NCI-H69 (cell line): ENCODE results near the gene MDC1.
A peak's percentile ranks its signal among the peaks of the same experiment; 100 is the strongest.
"Not testable (repeated sequence)": the region's sequence is repeated elsewhere in the genome, so short reads cannot be mapped to it uniquely, and the experiment has no call there.

Experiments
- DNase-seq: peaks from one replicate; lab custom pipeline; 2025; lab: John Stamatoyannopoulos, UW

The MDC1 gene, protein sequence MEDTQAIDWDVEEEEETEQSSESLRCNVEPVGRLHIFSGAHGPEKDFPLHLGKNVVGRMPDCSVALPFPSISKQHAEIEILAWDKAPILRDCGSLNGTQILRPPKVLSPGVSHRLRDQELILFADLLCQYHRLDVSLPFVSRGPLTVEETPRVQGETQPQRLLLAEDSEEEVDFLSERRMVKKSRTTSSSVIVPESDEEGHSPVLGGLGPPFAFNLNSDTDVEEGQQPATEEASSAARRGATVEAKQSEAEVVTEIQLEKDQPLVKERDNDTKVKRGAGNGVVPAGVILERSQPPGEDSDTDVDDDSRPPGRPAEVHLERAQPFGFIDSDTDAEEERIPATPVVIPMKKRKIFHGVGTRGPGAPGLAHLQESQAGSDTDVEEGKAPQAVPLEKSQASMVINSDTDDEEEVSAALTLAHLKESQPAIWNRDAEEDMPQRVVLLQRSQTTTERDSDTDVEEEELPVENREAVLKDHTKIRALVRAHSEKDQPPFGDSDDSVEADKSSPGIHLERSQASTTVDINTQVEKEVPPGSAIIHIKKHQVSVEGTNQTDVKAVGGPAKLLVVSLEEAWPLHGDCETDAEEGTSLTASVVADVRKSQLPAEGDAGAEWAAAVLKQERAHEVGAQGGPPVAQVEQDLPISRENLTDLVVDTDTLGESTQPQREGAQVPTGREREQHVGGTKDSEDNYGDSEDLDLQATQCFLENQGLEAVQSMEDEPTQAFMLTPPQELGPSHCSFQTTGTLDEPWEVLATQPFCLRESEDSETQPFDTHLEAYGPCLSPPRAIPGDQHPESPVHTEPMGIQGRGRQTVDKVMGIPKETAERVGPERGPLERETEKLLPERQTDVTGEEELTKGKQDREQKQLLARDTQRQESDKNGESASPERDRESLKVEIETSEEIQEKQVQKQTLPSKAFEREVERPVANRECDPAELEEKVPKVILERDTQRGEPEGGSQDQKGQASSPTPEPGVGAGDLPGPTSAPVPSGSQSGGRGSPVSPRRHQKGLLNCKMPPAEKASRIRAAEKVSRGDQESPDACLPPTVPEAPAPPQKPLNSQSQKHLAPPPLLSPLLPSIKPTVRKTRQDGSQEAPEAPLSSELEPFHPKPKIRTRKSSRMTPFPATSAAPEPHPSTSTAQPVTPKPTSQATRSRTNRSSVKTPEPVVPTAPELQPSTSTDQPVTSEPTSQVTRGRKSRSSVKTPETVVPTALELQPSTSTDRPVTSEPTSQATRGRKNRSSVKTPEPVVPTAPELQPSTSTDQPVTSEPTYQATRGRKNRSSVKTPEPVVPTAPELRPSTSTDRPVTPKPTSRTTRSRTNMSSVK (N-terminal part only)

DNA sequence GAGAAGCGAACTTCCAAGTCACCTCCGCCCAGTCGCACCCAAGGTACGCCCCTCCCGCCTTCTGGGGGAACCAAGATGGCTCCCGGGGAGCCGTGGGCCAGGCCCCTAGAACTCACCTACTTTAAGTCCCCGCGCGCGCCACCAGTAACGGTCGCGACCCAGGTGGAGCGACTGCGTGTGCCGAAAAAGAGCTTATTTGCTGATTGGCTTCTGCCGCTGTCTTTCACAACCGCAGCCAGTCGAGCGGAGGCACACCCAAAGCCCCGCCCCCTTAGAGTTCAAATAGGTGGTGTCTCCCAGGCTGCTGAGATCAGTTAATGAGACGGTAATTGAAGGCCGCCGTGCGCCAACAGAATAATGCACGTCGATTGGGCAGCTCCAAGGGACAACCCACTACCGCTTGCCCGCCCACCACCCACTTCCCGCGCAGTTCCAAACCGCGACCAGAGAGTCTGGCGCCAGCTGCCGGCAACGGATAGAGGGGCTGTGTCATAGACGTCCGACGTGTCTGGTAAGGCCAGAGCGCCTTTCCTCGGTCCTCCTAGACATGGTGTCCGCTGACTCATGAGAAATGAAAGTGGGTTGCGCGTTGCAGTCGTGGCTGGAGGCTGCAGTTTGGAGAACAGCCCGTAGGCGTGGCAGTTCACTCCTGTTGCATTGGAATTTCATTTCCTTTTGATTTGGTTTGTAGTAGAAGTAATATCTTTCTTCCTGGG, at the start of gene MDC1:
Gene MDC1 (minus strand): TSS at position 153 of the 716 bp plus-strand sequence. CDS start 2,106 bp downstream, outside the sequence.
- peak; percentile 100 for DNase-seq

DNA sequence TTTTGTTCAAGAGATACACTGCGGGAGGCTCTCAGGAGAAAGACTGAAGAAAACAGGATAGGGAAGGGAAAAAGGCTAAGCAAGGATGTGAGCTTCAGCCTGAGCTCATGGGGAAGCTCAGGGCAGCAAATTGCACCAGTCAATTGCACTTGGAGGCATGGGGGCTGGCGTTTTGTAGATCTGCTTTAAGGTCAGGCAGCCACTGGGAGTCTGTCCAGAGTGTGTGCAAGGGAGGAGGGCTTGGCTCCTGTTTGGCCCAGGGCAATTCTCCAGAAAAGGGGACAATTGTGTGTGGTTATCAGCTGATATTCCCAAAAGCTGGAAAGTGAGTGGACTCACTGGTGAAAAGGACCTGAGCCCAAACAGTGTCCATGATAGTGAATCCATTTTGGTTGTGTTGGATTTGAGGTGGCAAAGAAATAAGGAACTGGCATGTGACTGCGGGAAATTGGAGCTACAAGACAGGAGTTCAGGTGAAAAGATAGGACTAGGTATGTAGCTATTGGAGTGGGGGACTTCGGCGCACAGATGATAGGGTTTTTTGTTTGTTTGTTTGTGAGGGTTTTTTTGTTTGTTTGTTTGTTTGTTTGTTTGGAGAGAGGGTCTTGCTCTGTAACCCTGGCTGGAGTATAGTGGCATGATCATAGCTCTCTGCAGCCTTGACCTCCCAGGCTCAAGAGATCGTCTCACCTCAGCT, 49.5 kb upstream of the MDC1 start:
- DNase-seq = no peak

DNA sequence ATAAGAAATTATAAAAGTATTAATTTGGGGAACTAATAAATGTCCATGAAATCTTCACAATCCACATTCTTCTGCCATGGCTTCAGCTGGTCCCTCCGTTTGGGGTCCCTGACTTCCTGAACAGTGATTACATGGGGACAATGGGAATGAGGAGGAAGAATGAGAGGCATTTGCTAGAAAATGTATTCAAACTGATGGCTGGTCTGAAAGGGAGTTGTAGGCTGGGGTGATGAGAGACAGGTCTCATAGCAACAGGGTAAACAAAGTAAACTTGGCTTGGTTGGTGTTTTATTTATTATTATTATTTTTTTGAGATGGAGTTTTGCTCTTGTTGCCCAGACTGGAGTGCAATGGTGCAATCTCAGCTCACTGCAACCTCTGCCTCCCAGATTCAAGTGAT, 48.4 kb upstream of the MDC1 start:
- DNase-seq = not testable (repeated sequence)

DNA sequence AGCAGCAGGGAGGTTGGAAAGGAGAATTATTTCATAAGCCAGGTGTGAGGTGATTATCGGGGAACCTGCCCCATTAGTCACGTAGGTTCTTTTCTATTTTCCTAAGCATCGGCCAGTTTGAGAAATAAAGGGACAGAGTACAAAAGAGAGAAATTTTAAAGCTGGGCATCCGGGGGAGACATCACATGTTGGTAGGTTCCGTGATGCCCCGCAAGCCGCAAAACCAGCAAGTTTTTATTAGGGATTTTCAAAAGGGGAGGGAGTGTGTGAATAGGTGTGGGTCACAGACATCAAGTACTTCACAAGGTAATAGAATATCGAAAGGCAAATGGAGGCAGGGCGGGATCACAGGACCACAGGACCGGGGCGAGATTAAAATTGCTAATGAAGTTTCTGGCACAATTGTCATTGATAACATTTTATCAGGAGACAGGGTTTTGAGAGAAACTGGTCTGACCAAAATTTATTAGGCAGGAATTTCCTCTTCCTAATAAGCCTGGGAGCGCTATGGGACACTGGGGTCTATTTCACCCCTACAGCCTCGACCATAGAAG, 47.5 kb upstream of the MDC1 start:
- not testable (repeated sequence) for DNase-seq

DNA sequence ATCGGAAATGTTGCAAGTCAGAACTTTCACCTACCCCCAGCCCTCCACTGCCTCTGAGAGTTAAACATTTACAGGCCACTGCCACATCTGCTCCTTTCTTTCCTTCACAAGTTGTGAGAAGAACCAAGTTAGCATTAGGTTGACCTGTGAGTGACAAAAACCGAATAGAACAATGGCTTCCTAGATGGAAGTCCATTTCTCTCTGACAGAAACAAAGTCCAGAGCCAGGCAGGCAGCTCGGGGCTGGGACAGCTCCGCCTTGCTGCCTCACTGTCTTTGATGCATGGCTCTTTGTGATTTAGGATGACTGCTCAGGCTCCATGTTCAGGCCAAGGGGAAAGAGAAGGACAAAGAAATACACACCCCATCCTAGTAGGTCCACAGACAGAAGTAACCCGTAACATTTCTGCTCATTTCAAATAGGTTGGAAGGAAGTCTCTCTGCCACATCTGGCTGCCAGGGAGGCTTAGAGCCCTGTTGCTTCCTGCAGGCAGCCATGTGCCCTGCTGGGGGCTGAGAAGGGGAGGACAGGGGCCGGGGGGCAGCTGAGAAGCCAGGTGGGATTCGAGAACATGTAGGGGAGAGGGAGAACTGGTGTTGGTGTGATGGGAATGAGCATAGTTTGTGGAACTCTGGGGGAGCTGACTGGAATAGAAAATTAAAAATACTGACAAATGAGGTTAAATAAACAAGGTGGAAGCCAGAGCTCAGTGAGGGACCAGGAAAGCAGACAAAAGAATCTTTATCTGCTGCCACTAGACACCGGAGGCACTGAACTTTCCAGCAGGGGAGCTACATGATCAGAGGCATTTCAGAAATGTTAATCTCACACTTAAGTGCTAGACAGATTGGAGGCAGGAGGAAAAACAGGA, 46.8 kb upstream of the MDC1 start:
- peak; percentile 61 for DNase-seq

DNA sequence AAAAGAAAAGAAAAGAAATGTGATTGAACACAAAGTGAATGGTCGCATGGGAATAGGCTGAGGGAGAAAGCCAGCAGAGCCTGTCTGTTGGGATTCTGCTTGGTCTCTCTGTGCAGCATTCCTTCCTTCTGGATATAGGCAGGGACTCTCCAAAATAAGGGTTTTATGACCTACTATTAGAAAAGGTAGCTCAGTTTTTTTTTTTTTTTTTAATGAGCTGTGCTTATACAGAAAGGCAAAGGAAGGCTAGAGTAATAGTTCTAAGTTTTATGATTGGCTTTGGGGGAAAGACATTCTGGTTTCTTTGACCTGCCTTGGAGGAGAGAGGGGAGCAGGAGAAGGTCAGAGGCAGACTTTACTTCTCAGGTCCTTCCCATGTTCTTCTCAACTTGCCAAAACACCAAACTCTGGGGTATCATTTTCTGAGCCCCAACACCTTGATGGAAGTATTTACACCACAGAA, 46.1 kb upstream of the MDC1 start:
- no peak for DNase-seq

DNA sequence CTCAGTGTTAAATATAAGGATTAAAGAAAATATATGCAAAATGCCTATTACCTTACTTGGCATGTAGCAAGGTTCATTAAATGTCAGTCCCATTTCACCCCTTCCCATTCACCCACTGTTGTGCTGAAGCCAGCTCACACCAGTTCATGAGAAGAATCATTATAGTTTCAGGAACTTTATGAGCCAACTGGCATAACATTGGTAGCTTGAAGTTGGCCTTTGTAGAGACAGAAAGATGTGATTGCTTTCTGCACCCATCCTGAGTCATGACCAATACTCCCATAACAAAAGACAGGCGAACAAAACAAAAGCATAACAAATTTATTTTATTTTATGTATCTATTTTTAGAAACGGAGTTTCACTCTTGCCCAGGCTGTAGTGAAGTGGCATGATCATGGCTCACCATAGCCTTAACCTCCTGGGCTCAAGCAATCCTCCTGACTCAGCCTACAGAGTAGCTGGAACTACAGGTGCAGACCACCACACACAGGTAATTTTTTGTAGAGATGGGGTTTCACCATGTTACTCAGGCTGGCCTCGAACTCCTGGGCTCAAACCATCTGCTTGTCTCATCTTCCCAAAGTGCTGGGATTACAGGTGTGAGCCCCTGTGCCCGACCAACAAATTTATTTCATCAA, 44.8 kb upstream of the MDC1 start:
- DNase-seq = no peak

DNA sequence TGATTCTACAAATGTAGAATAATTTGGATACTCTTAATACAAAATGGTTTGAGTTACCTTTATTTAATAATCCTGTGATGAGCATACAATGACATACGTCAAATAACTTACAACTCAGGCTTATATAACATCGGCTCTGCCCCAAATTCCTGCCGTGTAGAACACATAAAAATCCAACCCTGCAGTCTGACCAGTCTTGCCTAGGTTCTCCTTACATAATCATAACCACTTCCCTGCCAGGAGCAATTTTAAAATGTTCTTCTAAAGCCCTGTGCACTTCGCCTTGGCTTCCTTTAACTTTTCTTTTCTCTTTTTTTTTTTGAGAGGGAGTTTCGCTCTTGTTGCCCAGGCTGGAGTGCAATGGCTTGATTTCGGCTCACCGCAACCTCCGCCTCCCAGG, 43.5 kb upstream of the MDC1 start:
- no peak for DNase-seq

DNA sequence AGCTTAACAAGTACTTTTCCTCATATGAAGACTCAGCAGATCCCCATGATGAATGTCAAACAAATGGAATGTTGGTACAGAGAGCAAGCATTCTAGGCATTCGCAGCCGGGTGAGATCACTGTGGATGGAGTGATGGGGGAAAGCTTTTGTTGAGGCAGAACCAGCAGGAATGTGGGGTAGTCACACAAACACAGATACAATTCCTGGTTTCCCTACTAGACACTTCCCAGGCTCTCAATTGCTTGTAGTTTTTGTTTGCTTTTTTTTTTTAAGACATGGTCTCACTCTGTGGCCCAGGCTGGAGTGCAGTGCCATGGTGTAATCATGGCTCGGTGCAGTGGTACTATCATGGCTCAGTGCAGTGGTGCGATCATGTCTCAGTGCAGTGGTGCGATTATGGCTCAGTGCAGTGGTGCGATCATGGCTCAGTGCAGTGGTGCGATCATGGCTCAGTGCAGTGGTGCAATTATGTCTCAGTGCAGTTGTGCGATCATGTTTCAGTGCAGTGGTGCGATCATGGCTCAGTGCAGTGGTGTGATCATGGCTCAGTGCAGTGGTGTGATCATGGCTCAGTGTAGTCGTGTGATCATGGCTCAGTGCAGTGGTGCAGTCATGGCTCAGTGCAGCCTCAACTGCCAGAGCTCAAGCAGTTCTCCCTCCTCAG, 42.6 kb upstream of the MDC1 start:
- DNase-seq = no peak

DNA sequence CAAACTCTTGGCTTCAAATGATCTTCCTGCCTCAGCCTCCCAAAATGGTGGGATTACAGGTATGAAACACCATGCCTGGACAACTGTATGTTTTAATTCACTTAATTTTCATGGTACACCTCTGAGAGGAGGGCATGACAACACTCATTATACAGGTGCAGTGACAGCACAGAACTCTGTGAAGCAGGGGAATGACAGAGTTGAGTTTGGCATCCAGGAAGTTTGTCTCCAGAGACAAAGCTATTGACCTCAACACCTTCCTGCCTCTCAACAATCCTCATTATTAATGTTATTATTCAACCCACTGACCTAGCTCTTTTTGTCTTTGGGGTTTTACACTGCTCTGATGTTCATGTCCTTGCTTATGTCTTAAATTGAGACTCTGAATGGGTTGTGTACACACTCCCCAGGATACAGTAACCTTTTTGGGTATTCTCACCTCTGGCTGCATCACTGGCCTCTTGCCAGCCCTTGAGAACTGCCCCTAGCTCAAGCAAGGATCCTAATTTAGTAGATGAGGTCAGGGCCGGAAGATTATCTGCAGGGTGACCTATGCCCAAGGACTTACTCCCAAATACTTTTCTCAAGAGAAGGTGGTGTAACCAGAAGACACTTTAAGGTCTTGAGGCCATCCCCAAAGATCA, 40.3 kb upstream of the MDC1 start:
- DNase-seq = no peak

DNA sequence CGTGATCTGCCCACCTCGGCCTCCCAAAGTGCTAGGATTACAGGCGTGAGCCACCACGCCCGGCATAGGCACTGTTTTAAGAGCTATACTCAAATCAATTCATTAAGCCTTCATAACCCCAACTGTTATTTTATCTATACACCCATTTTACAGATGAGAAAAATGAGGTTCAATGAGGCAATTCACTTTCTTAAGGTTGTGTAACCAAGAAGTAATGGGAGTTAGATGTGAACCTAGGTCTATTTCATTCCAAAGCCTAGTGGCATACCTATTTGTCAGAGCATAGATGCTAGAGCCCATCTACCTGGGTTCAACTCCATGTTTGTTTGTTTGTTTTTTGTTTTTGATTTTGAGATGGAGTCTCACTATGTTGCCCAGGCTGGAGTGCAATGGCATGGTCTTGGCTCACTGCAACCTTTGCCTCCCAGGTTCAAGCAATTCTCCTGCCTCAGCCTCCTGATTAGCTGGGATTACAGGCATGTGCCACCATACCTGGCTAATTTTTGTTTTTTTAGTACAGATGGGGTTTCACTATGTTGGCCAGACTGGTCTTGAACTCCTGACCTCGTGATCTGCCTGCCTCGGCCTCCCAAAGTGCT, 39.4 kb upstream of the MDC1 start:
- DNase-seq = not testable (repeated sequence)

DNA sequence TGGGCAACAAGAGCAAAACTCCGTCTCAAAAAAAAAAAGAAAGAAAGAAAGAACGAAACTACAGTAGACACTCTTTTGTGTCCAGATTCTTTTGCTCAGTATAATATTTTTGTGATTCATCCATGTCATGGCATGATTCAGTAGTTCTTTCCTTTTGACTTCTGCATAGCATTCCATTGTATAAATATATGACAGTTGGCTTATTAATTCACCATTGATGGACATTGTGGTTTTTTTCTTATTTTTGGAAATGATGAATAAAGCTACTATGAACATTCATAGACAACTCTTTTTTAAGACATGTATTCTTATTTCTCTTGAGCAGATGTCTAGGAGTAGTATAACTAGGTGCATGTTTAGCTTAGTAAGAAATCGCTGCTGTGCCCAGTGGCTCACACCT, 37.5 kb upstream of the MDC1 start:
- no peak for DNase-seq

DNA sequence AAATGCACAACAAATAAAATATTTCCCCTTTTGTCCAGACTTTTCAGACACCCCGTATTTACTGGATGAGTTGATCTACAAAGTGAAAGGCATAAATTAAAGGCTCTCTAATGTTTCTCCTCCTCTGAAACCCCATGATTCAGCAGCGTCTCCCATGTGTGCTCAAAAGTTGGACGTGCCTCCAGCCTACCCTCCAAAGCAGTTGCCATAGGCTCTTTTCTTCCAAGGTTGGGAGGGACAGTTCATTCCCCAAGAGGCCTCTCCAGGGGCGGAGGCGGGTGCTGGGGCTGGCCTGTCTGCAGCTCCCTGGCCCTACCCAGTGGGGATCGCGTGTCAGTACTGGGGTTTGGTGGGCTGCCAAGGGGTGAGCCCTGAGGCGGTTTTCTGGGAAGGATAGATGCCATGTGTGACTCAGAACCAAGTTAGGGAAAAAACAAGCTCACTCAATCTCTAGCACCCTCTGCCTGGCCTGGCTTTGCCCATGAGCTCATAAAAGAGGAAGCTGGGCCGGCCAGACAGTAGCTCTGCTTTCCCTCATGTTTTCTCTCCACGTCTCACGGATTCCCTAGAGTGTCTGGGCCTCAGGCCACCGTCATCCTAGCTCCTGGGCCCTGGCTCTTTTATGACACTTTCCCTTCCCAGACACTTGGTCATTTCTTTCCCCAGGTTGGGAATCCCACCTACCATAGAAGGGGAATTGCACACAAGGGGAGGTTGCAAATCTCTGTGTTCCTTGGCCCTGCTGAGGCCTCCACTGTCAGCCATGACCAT, 35.3 kb upstream of the MDC1 start:
- DNase-seq = peak; percentile 61

DNA sequence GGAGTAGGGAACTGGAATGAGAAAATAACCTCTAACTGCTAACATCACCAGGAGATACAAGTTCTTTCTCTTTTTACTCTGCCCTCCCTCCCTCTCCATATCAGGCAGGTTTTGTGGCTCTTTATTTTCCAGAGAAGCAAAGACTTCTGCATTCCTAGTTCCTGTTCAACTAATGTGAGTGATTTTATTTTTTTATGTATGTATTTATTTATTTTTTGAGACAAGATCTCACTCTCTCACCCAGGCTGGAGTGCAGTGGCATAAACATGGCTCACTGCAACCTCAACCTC, 33.2 kb upstream of the MDC1 start:
- DNase-seq = no peak

DNA sequence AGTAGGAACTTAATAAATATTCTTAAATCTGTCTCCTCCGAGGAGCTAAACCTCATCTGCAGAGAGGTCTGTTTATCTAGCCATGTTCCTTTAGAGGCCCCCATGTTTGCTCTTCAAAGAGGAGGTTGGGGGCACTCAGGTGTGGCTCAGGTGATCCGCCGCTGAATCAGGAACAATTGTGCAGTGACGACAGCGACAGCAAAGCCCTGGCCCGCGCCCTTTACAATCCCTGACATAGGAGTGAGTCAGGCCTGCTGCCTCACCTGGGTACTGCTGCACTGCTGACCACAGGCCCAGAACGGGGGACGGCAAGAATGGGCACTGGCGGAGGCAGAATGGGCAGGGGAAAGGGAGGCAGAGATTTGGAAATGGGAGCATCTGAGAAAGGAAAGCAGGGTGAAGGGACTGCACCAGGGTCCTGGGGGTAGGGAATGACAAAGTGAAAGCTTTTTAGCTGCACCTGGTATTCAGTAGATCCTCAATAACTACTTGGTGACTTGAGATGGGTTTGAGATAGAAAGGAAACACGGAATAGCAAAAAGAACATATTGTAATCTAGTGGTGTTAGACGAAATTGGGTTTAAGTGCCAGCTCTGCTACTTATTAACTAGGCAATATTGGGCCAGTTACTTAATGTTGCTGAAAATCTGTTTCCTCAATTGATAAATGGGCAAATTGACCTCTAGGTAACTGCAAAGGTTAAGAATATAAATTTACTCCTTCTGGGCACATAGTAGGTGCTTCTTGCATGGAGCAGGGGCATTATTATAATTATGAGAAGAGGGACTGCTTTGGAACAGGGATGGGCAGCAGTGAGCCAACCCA, 32.7 kb upstream of the MDC1 start:
- DNase-seq = no peak
